ENCODE data around the gene GK.
"Not testable (repeated sequence)": the region's sequence is repeated elsewhere in the genome, so short reads cannot be mapped to it uniquely, and the experiment has no call there.

The GK gene

DNA sequence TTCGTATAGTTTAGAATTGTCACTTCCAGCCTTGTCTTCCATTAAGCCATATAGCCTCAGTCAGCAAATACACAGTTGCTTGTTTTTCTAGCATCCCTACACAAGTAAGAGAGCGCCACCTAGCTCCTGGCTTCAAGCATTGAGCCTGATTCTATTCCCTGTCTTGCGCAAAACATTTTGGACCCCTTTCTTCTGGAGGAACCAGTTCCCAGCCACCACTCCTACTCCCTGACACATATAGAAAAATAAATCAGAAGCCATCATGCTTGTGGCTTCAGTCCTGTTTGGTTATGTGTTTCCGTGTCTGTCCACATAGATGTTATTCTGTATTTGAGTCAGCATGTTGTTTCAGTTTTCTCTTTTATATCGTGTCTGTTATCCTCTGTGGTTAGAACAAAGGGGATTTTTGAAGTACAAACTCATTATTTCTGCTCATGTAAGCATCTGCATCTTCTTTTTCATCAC lies 59.9 kb downstream of the GK start:
- DNase-seq: peak; percentile 1

GRCh38 chrX:30714138-30714537 lies 60.9 kb downstream of the GK start:
- no peak for DNase-seq

DNA sequence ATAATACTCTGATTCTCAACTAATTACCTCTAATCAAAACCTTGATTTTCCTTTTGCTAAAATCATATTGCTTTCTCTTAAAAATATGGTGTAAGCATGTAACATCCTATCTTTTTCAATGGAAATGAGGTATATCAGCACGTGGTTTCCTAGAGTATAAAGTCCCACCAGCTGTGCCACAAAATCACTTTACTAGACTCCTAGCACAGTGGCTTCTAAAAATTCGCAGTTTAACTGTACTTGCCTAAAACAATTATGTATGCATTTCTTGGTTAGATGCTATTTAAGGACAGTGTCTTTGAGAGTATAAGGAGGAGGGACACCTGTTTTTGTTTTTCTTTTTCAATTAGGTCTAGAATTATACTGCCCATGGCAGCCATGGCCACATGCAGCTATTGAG lies 62.8 kb downstream of the GK start:
- no peak for DNase-seq

GRCh38 chrX:30733852-30734660 lies 80.8 kb downstream of the GK start:
- no peak for DNase-seq

GRCh38 chrX:30734782-30735181 lies 81.6 kb downstream of the GK start:
- DNase-seq: no peak

GRCh38 chrX:30735839-30736238 lies 82.6 kb downstream of the GK start:
- peak; percentile 35 for DNase-seq

DNA sequence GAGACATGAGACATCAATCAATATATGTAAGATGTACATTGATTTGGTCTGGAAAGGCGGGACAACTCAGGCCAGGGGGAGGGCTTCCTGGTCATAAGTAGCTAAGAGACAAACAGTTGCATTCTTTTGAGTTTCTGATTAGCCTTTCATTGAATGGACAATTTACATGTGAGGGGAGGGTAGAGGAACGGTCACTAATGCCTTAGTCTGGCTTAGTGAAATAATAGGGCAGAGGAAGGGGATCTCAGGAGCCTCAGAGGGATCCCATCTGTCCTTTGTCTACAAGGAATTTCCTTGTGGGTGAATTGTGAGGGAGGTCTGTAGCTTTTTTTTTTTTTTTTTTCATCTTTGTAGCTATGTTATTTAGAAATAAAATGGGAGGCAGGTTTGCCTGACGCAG lies 88.3 kb downstream of the GK start:
- no peak for DNase-seq

- no peak for DNase-seq
Measured at GRCh38 chrX:30748342-30748960, 95.2 kb downstream of the GK start.

DNA sequence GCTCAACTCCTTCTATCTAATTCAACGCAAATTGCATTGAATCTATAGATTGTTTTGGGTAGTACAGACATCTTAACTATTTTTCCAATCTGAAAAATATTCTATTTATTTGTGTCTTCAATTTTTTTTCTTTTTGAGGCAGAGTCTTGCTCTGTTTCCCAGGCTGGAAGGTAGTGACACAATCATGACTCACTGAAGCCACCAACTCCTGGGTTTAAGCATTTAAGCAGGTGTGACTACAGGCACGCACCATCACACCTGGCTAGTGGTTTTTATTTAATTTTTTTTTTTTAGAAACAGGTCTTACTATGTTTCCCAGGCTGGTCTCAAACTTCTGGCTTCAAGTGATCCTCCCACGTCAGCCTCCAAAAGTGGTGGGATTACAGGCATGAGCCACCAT lies 98.3 kb downstream of the GK start:
- no peak for DNase-seq

GRCh38 chrX:30762755-30763154 lies 109.5 kb downstream of the GK start:
- no peak for DNase-seq

GRCh38 chrX:30773764-30774163 lies 120.5 kb downstream of the GK start:
- not testable (repeated sequence) for DNase-seq

- no peak for DNase-seq
Measured at GRCh38 chrX:30777575-30777974, 124.4 kb downstream of the GK start.

DNA sequence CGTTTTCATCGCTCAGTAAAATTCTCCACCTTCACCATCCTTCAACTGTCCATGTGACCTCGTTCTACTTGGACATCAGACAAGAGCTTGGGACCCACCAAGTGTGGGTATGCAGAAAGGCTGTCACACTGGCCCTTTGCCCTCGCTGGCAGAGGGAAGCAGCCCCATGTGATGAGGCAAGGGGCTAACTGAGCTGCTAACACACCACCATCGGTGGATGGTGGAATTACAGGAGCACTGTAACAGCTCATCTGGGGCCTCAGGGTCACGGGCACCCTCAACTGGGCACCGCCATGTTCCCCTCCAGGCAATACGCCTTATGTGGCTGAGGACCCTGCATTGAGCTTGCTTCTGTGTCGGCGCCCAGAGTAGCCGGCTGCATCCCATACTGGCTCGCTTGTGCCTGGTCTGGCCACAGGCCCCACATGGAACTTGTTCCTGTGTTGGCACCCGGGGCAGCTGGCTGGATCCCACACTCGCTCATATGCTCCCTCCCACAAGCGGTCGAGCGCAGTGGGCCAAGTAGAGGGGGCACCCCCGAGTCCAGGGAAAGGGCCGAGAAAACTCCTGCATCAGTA lies 126.3 kb downstream of the GK start:
- DNase-seq: no peak

Measured in NCI-H2171 treated with DMSO at 0.1 percent for 48 hours (cell line).